SK-N-SH treated with all-trans-retinoic acid at 6 μM for 48 hours (cell line): ENCODE measurements around the gene PLCH2.

Experiments
- CREB5 ChIP-seq: fragments of 250-450 bp; sonication (Bioruptor Pico); IDR thresholded peaks from 2 replicates; pipeline ENCODE4 v1.5.1; 2020; ENCODE audit warnings: low read depth, mild to moderate bottlenecking, moderate library complexity
- ESRRG ChIP-seq: fragments of 250-450 bp; sonication (Bioruptor Pico); IDR thresholded peaks from 2 replicates; pipeline ENCODE4 v1.6.1; 2021; ENCODE audit warnings: mild to moderate bottlenecking
- PATZ1 ChIP-seq: fragments of 250-450 bp; sonication (Bioruptor Pico); IDR thresholded peaks from 2 replicates; pipeline ENCODE4 v1.8.0; 2020; ENCODE audit warnings: mild to moderate bottlenecking, moderate library complexity, borderline replicate concordance
- RARB ChIP-seq: fragments of 250-450 bp; sonication (Bioruptor Pico); IDR thresholded peaks from 2 replicates; pipeline ENCODE4 v1.8.0; 2021; ENCODE audit warnings: mild to moderate bottlenecking, moderate library complexity
- SNAI2 ChIP-seq: fragments of 250-450 bp; sonication (Bioruptor Pico); IDR thresholded peaks from 2 replicates; pipeline ENCODE4 v1.5.0; 2020; ENCODE audit warnings: mild to moderate bottlenecking, moderate library complexity
- TOX ChIP-seq: fragments of 250-450 bp; sonication (Bioruptor Pico); IDR thresholded peaks from 2 replicates; pipeline ENCODE4 v1.8.0; 2021; ENCODE audit warnings: mild to moderate bottlenecking, moderate library complexity, borderline replicate concordance
- ZFP30 ChIP-seq: fragments of 450-650 bp; formaldehyde crosslinking; IDR thresholded peaks from 2 replicates; pipeline ENCODE4 v1.5.0; 2022; ENCODE audit warnings: mild to moderate bottlenecking, moderate library complexity
- ZNF70 ChIP-seq: fragments of 450-650 bp; formaldehyde crosslinking; IDR thresholded peaks from 2 replicates; pipeline ENCODE4 v1.5.0; 2020; ENCODE audit warnings: mild to moderate bottlenecking, moderate library complexity
- ZNF8 ChIP-seq: fragments of 450-650 bp; formaldehyde crosslinking; IDR thresholded peaks from 2 replicates; pipeline ENCODE4 v1.5.0; 2020; ENCODE audit warnings: mild to moderate bottlenecking, moderate library complexity
- TF ChIP-seq, protein P1 (sequence below): fragments of 250-450 bp; sonication (Bioruptor Pico); IDR thresholded peaks from 2 replicates; pipeline ENCODE4 v1.5.0; 2020; ENCODE audit warnings: mild to moderate bottlenecking, moderate library complexity

DNA sequence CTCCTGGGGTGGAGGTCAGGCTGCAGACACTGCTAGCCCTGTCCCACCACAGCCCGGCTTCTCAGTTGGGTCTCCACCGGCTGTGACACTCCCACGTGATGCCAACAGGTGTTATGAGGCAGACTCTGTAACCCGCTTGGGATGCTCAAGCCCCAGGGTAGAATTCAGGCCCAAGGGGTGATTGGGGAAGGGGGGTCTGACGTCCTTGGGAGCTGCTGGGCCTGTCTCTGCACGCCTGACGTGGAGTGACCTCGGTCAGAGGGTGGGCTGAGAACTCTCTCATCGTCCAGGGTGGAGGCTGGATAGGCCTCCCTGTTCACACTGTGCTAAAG is 61.7 kb downstream of the PLCH2 start:
- TF ChIP-seq TOX (CRISPR knock-in tag) = no peak
- TF ChIP-seq CREB5 (CRISPR knock-in tag) = no peak
- no peak for TF ChIP-seq PATZ1 (CRISPR knock-in tag)
- TF ChIP-seq RARB = no peak
- TF ChIP-seq ZNF70 = no peak
- TF ChIP-seq, protein P1, sequence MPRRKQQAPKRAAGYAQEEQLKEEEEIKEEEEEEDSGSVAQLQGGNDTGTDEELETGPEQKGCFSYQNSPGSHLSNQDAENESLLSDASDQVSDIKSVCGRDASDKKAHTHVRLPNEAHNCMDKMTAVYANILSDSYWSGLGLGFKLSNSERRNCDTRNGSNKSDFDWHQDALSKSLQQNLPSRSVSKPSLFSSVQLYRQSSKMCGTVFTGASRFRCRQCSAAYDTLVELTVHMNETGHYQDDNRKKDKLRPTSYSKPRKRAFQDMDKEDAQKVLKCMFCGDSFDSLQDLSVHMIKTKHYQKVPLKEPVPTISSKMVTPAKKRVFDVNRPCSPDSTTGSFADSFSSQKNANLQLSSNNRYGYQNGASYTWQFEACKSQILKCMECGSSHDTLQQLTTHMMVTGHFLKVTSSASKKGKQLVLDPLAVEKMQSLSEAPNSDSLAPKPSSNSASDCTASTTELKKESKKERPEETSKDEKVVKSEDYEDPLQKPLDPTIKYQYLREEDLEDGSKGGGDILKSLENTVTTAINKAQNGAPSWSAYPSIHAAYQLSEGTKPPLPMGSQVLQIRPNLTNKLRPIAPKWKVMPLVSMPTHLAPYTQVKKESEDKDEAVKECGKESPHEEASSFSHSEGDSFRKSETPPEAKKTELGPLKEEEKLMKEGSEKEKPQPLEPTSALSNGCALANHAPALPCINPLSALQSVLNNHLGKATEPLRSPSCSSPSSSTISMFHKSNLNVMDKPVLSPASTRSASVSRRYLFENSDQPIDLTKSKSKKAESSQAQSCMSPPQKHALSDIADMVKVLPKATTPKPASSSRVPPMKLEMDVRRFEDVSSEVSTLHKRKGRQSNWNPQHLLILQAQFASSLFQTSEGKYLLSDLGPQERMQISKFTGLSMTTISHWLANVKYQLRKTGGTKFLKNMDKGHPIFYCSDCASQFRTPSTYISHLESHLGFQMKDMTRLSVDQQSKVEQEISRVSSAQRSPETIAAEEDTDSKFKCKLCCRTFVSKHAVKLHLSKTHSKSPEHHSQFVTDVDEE (CRISPR knock-in tag) = no peak
- TF ChIP-seq ESRRG (CRISPR knock-in tag) = no peak
- TF ChIP-seq SNAI2 = no peak
- no peak for TF ChIP-seq ZFP30 (CRISPR knock-in tag)
- TF ChIP-seq ZNF8 (CRISPR knock-in tag) = no peak
